Endodermal cell (in vitro differentiated cells): ENCODE data around the gene EFNA5. TPM values are rescaled to one million over a fixed set of nuclear protein-coding genes. Genes with fewer than 3 reads are reported as not detected.

Experiments used
- DNase-seq: peaks from one replicate; pipeline ENCODE4 v3.0.0-alpha.2; 2017
- H3K27ac ChIP-seq: 2 replicates; pipeline ENCODE4 v1.5.1; 2013; ENCODE audit warnings: mild to moderate bottlenecking, low read depth, low read length, moderate library complexity
- H3K27me3 ChIP-seq: 2 replicates; pipeline ENCODE4 v1.6.1; 2013; ENCODE audit warnings: mild to moderate bottlenecking, low read length, moderate library complexity; ENCODE audit not compliant: insufficient read depth, control insufficient read depth, poor library complexity, severe bottlenecking
- H3K36me3 ChIP-seq: 2 replicates; pipeline ENCODE4 v1.7.0; 2013; ENCODE audit warnings: mild to moderate bottlenecking, low read length, moderate library complexity; ENCODE audit not compliant: control insufficient read depth, insufficient read depth
- H3K4me1 ChIP-seq: one replicate; pipeline ENCODE4 v1.7.0; 2013; ENCODE audit warnings: low read length; ENCODE audit not compliant: control insufficient read depth, insufficient read depth
- H3K4me3 ChIP-seq: 2 replicates; pipeline ENCODE4 v1.5.1; 2013; ENCODE audit warnings: mild to moderate bottlenecking, low read length, moderate library complexity
- H3K9ac ChIP-seq: 2 replicates; pipeline ENCODE4 v1.6.1; 2013; ENCODE audit warnings: mild to moderate bottlenecking, low read length, moderate library complexity; ENCODE audit not compliant: poor library complexity, severe bottlenecking; ENCODE audit errors: extremely low read depth
- H3K9me3 ChIP-seq: 2 replicates; pipeline ENCODE4 v1.6.1; 2013; ENCODE audit warnings: mild to moderate bottlenecking, low read length, moderate library complexity; ENCODE audit not compliant: control insufficient read depth
- H3K27ac Mint-ChIP-seq: 2 replicates; pipeline ENCODE4 v1.8.0; 2020; ENCODE audit warnings: mixed read lengths
- H3K27me3 Mint-ChIP-seq: 2 replicates; pipeline ENCODE4 v1.8.0; 2021; ENCODE audit warnings: mild to moderate bottlenecking, mixed read lengths; ENCODE audit not compliant: insufficient read depth
- H3K36me3 Mint-ChIP-seq: 2 replicates; pipeline ENCODE4 v1.8.0; 2020; ENCODE audit warnings: low read depth, mixed read lengths
- H3K4me1 Mint-ChIP-seq: 2 replicates; pipeline ENCODE4 v1.8.0; 2020; ENCODE audit warnings: mixed read lengths
- H3K4me3 Mint-ChIP-seq: 2 replicates; pipeline ENCODE4 v1.8.0; 2020; ENCODE audit warnings: mild to moderate bottlenecking, moderate library complexity, mixed read lengths
- H3K9me3 Mint-ChIP-seq: 2 replicates; pipeline ENCODE4 v1.8.0; 2020; ENCODE audit warnings: mild to moderate bottlenecking, mixed read lengths
- CTCF ChIP-seq: fragments of 200-600 bp; sonication (generic); conservative IDR thresholded peaks from 2 replicates; pipeline ENCODE4 v1.5.0; 2021; ENCODE audit warnings: antibody characterized with exemption, mild to moderate bottlenecking
- whole genome bisulfite sequencing, 2 experiments: methylation state at CpG; one replicate each; pipeline versions ENCODE4 v1.1.5 to v1.1.7; 2013; ENCODE audit warnings: missing lambda C conversion rate in 2 of 2, mixed read lengths in 1 of 2; ENCODE audit not compliant: insufficient coverage in 1 of 2, insufficient read length in 1 of 2; 5-methylcytosine and 5-hydroxymethylcytosine counted together
- total RNA-seq, 2 donors: library from RNA; stranded (reverse); fragmentation: NEBNext Ultra II Directional in 1 of 2; extraction: Animal tissue kit (Norgen Biotek cat#: 25700) in 1 of 2; gene quantifications; 2 replicates in 1 of 2; 3 replicates in 1 of 2; pipeline ENCODE4 v1.2.1, GENCODE V29; 2021

The EFNA5 gene
- total RNA-seq, 2 donors from 2014 or later, result 53.3 to 63.1 TPM

- WGBS, 2 experiments, result 90 to 94% methylated on average over 2 to 4 of the region's 4 CpGs
- no peak for TF ChIP-seq CTCF
- no peak for DNase-seq
- H3K9ac ChIP-seq, result no peak overlapping the region
- no peak overlapping the region for H3K4me3 ChIP-seq
- no peak overlapping the region for H3K27ac Mint-ChIP-seq
- H3K27ac ChIP-seq, result no peak overlapping the region
- no peak overlapping the region for H3K4me3 Mint-ChIP-seq
- H3K9me3 ChIP-seq, result no peaks in the 10 kb centered on the region
- peaks cover 28% of the 10 kb centered on the region for H3K4me1 Mint-ChIP-seq
- H3K9me3 Mint-ChIP-seq, result no peaks in the 10 kb centered on the region
- H3K4me1 ChIP-seq, result peaks cover 2% of the 10 kb centered on the region
- H3K36me3 Mint-ChIP-seq, result no peaks in the 10 kb centered on the region
- H3K27me3 ChIP-seq, result no peaks in the 10 kb centered on the region
- H3K36me3 ChIP-seq, result no peaks in the 10 kb centered on the region
- no peaks in the 10 kb centered on the region for H3K27me3 Mint-ChIP-seq
Observed at GRCh38 chr5:107680799-107681198, 10.1 kb upstream of the EFNA5 start.

- H3K4me1 Mint-ChIP-seq, result peaks cover 31% of the 10 kb centered on the region
- H3K4me3 Mint-ChIP-seq, result no peak overlapping the region
- no peak for DNase-seq
- Histone ChIP-seq H3K4me3 (no peak overlapping the region), H3K9ac (no peak overlapping the region), H3K27me3 (no peaks in the 10 kb centered on the region), H3K4me1 (peaks cover 6% of the 10 kb centered on the region), H3K27ac (no peak overlapping the region), H3K9me3 (no peaks in the 10 kb centered on the region), H3K36me3 (no peaks in the 10 kb centered on the region)
- no peaks in the 10 kb centered on the region for H3K9me3 Mint-ChIP-seq
- H3K36me3 Mint-ChIP-seq, result no peaks in the 10 kb centered on the region
- TF ChIP-seq CTCF, result no peak
- no peaks in the 10 kb centered on the region for H3K27me3 Mint-ChIP-seq
- H3K27ac Mint-ChIP-seq, result no peak overlapping the region
Observed at GRCh38 chr5:107680099-107680498, 9.4 kb upstream of the EFNA5 start.

- H3K27ac Mint-ChIP-seq, result no peak overlapping the region
- no peak overlapping the region for H3K4me3 Mint-ChIP-seq
- Histone ChIP-seq H3K27me3 (no peaks in the 10 kb centered on the region), H3K4me3 (no peak overlapping the region), H3K9me3 (no peaks in the 10 kb centered on the region), H3K27ac (no peak overlapping the region), H3K36me3 (no peaks in the 10 kb centered on the region), H3K4me1 (peaks cover 9% of the 10 kb centered on the region), H3K9ac (no peak overlapping the region)
- H3K27me3 Mint-ChIP-seq, result no peaks in the 10 kb centered on the region
- no peak for DNase-seq
- peaks cover 33% of the 10 kb centered on the region for H3K4me1 Mint-ChIP-seq
- H3K36me3 Mint-ChIP-seq, result no peaks in the 10 kb centered on the region
- no peak for TF ChIP-seq CTCF
- no peaks in the 10 kb centered on the region for H3K9me3 Mint-ChIP-seq
Observed at GRCh38 chr5:107676702-107677101, 6.0 kb upstream of the EFNA5 start.
